MCF 10A (cell line): ENCODE results near the gene LRPAP1. TPM values are rescaled to one million over a fixed set of nuclear protein-coding genes. Genes with fewer than 3 reads are reported as not detected.
"Not testable (repeated sequence)": the region's sequence is repeated elsewhere in the genome, so short reads cannot be mapped to it uniquely, and the experiment has no call there.

Experiments used
- BruUV-seq: library from RNA; stranded (reverse); fragments of 400-500 nt; replicated peaks from 2 replicates; lab custom pipeline; 2021; lab: Mats Ljungman, UMichigan
- CTCF ChIA-PET: fragments of 300-600 bp; sonication (Branson Sonifier 250); formaldehyde crosslinking; extraction: SDS; loops from one replicate; lab custom pipeline; 2021; ENCODE audit warnings: antibody characterized with exemption, inconsistent platforms; lab: Yijun Ruan, JAX
- POLR2A ChIA-PET: fragments of 300-600, 350-650 bp; sonication (Branson Sonifier 250); formaldehyde crosslinking; extraction: SDS; loops from one replicate; lab custom pipeline; 2020; ENCODE audit warnings: antibody characterized with exemption, inconsistent platforms; lab: Yijun Ruan, JAX
- DNase-seq: peaks from one replicate; pipeline ENCODE4 v3.0.0-alpha.2; 2018; ENCODE audit not compliant: unreplicated experiment
- H3K27ac Mint-ChIP-seq: one replicate; pipeline ENCODE4 v1.8.0; 2022; ENCODE audit warnings: mild to moderate bottlenecking, low read depth, mixed read lengths; ENCODE audit not compliant: unreplicated experiment
- H3K27me3 Mint-ChIP-seq: one replicate; pipeline ENCODE4 v1.8.0; 2022; ENCODE audit warnings: mixed read lengths; ENCODE audit not compliant: insufficient read depth, unreplicated experiment
- H3K36me3 Mint-ChIP-seq: one replicate; pipeline ENCODE4 v1.8.0; 2022; ENCODE audit warnings: mild to moderate bottlenecking, moderate library complexity, mixed read lengths; ENCODE audit not compliant: insufficient read depth, unreplicated experiment
- H3K4me1 Mint-ChIP-seq: one replicate; pipeline ENCODE4 v1.8.0; 2022; ENCODE audit warnings: mixed read lengths; ENCODE audit not compliant: insufficient read depth, unreplicated experiment
- H3K4me3 Mint-ChIP-seq: one replicate; pipeline ENCODE4 v1.8.0; 2022; ENCODE audit warnings: mild to moderate bottlenecking, moderate library complexity, mixed read lengths; ENCODE audit not compliant: unreplicated experiment
- H3K9me3 Mint-ChIP-seq: one replicate; pipeline ENCODE4 v1.8.0; 2022; ENCODE audit warnings: mixed read lengths; ENCODE audit not compliant: unreplicated experiment
- intact Hi-C: fragments of 100-400 bp; cut with micrococcal nuclease; formaldehyde crosslinking; loops from 2 replicates; pipeline ENCODE4 v1.14.1; 2022
- total RNA-seq: library from RNA; stranded (reverse); gene quantifications from 2 replicates; pipeline ENCODE4 v1.2.3, GENCODE V29; 2022

Gene LRPAP1
- total RNA-seq, 1 experiment from 2014 or later, result 93.6 TPM

- DNase-seq, H3K36me3 Mint-ChIP-seq, H3K4me1 Mint-ChIP-seq, BruUV-seq, CTCF ChIA-PET, H3K4me3 Mint-ChIP-seq, POLR2A ChIA-PET, H3K27ac Mint-ChIP-seq, H3K9me3 Mint-ChIP-seq, intact Hi-C loops: not testable (repeated sequence)
- H3K27me3 Mint-ChIP-seq, result peaks cover 13% of the 10 kb centered on the region
Observed at GRCh38 chr4:3555459-3556070, 23.3 kb upstream of the LRPAP1 start.

GRCh38 chr4:3551366-3551765, 19.1 kb upstream of the LRPAP1 start:
- DNase-seq, H3K36me3 Mint-ChIP-seq, BruUV-seq, POLR2A ChIA-PET, H3K27ac Mint-ChIP-seq, CTCF ChIA-PET, H3K9me3 Mint-ChIP-seq, H3K4me1 Mint-ChIP-seq, intact Hi-C loops, H3K4me3 Mint-ChIP-seq: not testable (repeated sequence)
- peaks cover 26% of the 10 kb centered on the region for H3K27me3 Mint-ChIP-seq

- H3K27ac Mint-ChIP-seq, BruUV-seq, H3K36me3 Mint-ChIP-seq, H3K4me1 Mint-ChIP-seq, CTCF ChIA-PET, POLR2A ChIA-PET, H3K4me3 Mint-ChIP-seq, DNase-seq, intact Hi-C loops, H3K9me3 Mint-ChIP-seq: not testable (repeated sequence)
- H3K27me3 Mint-ChIP-seq, result peaks cover 29% of the 10 kb centered on the region
Observed at GRCh38 chr4:3550792-3551325, 18.6 kb upstream of the LRPAP1 start.

DNA sequence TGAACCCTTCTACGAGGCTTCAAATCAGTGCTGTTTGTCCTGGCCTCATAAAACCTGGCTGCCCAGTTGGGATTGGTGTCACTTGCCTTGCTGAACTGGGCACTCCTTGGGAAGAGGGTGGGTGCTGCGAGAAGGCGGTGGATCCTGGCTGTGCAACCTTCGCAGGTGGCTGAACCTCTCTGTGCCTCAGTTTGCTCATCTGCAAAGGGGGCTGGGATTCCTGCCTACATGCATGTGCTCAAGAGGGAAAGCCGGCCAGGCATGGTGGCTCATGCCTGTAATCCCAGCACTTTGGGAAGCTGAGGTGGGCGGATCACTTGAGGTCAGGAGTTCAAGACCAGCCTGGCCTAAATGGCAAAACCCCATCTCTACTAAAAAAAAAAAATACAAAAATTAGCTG, 17.8 kb upstream of the LRPAP1 start:
- H3K4me3 Mint-ChIP-seq, CTCF ChIA-PET, H3K4me1 Mint-ChIP-seq, POLR2A ChIA-PET, intact Hi-C loops, H3K36me3 Mint-ChIP-seq, H3K27ac Mint-ChIP-seq, BruUV-seq, DNase-seq, H3K9me3 Mint-ChIP-seq: not testable (repeated sequence)
- peaks cover 29% of the 10 kb centered on the region for H3K27me3 Mint-ChIP-seq

DNA sequence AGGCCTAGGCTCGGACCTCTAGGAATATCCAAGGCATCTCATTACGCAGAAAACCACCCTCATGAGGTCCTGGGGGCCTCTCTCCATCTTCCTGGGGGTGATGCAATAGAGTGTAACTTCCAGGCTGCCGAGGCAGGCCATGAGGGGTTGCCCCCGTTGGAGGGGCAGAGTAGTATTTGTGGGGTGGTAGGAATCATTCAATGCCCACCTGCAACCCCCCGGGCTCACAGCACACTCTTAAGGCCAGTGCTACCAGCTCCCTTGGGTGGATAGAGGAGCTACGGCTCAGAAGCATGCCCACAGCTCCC, 17.4 kb upstream of the LRPAP1 start:
- H3K4me3 Mint-ChIP-seq, H3K9me3 Mint-ChIP-seq, intact Hi-C loops, H3K36me3 Mint-ChIP-seq, CTCF ChIA-PET, POLR2A ChIA-PET, H3K4me1 Mint-ChIP-seq, DNase-seq, H3K27ac Mint-ChIP-seq, BruUV-seq: not testable (repeated sequence)
- H3K27me3 Mint-ChIP-seq, result peaks cover 29% of the 10 kb centered on the region

GRCh38 chr4:3548991-3549693, 16.9 kb upstream of the LRPAP1 start:
- H3K27ac Mint-ChIP-seq, DNase-seq, BruUV-seq, CTCF ChIA-PET, intact Hi-C loops, H3K36me3 Mint-ChIP-seq, H3K4me1 Mint-ChIP-seq, H3K4me3 Mint-ChIP-seq, POLR2A ChIA-PET, H3K9me3 Mint-ChIP-seq: not testable (repeated sequence)
- peaks cover 24% of the 10 kb centered on the region for H3K27me3 Mint-ChIP-seq

- H3K4me1 Mint-ChIP-seq, intact Hi-C loops, H3K27ac Mint-ChIP-seq, BruUV-seq, POLR2A ChIA-PET, H3K9me3 Mint-ChIP-seq, H3K36me3 Mint-ChIP-seq, DNase-seq, CTCF ChIA-PET, H3K4me3 Mint-ChIP-seq: not testable (repeated sequence)
- peaks cover 16% of the 10 kb centered on the region for H3K27me3 Mint-ChIP-seq
Observed at GRCh38 chr4:3546721-3547120, 14.5 kb upstream of the LRPAP1 start.

DNA sequence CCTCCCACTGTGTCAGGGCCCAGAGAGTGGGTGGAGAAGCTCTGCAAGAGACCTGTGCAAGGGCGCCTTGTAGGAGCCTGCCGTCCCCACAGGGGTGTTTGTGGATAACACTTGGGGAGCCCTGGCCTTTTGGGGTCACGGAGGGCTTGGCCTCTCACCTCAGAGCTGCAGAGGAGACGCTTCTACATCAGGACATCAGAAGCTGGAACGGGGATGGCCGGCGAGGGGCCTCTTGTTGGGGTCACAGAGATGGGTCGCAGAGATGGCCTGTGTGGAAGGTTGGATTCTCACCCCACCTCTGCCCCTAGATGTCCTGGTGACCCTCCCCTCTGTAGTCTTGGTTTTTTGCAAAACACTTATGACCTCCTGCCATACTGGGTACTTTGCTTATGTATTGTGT, 13.1 kb upstream of the LRPAP1 start:
- peaks cover 16% of the 10 kb centered on the region for H3K27me3 Mint-ChIP-seq
- H3K36me3 Mint-ChIP-seq, H3K27ac Mint-ChIP-seq, H3K9me3 Mint-ChIP-seq, POLR2A ChIA-PET, H3K4me1 Mint-ChIP-seq, DNase-seq, CTCF ChIA-PET, intact Hi-C loops, BruUV-seq, H3K4me3 Mint-ChIP-seq: not testable (repeated sequence)

DNA sequence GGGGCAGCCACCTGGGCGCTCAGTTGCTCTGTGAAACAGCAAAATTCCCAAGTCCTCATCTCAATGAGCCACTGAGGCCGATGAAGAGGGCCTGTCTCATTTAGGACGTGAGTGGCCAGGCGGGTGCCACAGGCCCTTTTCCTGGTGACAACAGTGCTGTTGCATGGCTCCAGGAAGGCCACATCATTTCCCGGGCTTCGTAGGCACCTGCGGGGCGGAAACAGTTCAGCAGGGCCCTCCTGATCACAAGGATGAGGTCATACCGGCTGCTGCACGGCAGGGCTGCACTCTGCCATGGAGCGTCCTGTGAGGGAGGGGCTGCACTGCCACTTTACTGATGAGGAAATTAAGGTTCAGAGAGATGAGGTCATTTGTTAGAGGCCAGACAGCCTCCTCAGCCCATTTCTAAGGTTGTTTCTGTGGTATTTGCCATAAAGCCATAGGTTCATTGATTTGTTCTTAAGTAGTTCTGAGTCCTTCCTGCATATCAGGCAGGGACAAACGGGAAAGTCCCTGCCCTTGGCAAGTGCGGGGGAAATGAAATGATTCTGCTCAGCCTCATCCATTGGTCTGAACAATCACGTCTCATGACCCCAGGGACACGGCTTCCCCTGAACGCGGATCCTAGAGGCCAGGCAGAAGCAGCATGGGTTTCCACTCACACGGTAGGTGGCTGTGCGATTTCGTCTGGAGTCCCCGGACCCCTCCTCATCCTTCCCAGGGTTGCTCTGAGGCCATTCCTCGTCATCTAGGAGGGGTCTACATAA, 12.2 kb upstream of the LRPAP1 start:
- DNase-seq, H3K4me1 Mint-ChIP-seq, H3K36me3 Mint-ChIP-seq, BruUV-seq, intact Hi-C loops, POLR2A ChIA-PET, H3K4me3 Mint-ChIP-seq, H3K9me3 Mint-ChIP-seq, H3K27ac Mint-ChIP-seq, CTCF ChIA-PET: not testable (repeated sequence)
- peaks cover 16% of the 10 kb centered on the region for H3K27me3 Mint-ChIP-seq
